Uterus (tissue), 2 donors: ENCODE results near the gene VPS11.
"Not testable (repeated sequence)": the region's sequence is repeated elsewhere in the genome, so short reads cannot be mapped to it uniquely, and the experiment has no call there.

ENCODE experiments used
- POLR2A ChIP-seq, 2 donors: fragments of 450-650 bp; IDR thresholded peaks; one replicate each; pipeline ENCODE4 v1.6.1; 2016; ENCODE audit warnings: antibody characterized with exemption in 2 of 2, mild to moderate bottlenecking in 1 of 2, moderate library complexity in 1 of 2
- TF ChIP-seq, protein P1 (sequence below), 4 experiments: fragments of 200-600 bp in 2 of 4; fragments of 450-650 bp in 2 of 4; sonication (generic) in 2 of 4; IDR thresholded peaks; one replicate each; pipeline ENCODE4 v1.5.1; 2016 to 2019; ENCODE audit warnings: antibody characterized with exemption in 4 of 4, mild to moderate bottlenecking in 2 of 4, moderate library complexity in 1 of 4

DNA sequence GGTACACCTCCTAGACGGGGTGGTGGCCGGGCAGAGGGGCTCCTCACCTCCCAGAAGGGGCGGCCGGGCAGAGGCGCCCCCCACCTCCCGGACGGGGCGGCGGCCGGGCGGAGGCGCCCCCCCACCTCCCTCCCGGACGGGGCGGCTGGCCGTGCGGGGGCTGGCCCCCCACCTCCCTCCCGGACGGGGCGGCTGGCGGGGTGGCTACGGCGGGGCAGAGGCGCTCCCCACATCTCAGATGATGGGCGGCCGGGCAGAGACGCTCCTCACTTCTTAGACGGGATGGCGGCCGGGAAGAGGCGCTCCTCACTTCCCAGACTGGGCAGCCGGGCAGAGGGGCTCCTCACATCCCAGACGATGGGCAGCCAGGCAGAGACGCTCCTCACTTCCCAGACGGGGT, 8.5 kb upstream of the VPS11 start:
- TF ChIP-seq, protein P1, sequence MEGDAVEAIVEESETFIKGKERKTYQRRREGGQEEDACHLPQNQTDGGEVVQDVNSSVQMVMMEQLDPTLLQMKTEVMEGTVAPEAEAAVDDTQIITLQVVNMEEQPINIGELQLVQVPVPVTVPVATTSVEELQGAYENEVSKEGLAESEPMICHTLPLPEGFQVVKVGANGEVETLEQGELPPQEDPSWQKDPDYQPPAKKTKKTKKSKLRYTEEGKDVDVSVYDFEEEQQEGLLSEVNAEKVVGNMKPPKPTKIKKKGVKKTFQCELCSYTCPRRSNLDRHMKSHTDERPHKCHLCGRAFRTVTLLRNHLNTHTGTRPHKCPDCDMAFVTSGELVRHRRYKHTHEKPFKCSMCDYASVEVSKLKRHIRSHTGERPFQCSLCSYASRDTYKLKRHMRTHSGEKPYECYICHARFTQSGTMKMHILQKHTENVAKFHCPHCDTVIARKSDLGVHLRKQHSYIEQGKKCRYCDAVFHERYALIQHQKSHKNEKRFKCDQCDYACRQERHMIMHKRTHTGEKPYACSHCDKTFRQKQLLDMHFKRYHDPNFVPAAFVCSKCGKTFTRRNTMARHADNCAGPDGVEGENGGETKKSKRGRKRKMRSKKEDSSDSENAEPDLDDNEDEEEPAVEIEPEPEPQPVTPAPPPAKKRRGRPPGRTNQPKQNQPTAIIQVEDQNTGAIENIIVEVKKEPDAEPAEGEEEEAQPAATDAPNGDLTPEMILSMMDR (IDR thresholded peaks at IDR 0.05) = not testable (repeated sequence)
- not testable (repeated sequence) for TF ChIP-seq POLR2A (IDR thresholded peaks at IDR 0.05)
